Fibroblast of skin of back (primary cell): ENCODE measurements around the gene COL13A1.
A peak's percentile ranks its signal among the peaks of the same experiment; 100 is the strongest.

Experiments used
- DNase-seq: peaks from one replicate; pipeline ENCODE4 v3.0.0-alpha.2; 2013

COL13A1 gene

DNA sequence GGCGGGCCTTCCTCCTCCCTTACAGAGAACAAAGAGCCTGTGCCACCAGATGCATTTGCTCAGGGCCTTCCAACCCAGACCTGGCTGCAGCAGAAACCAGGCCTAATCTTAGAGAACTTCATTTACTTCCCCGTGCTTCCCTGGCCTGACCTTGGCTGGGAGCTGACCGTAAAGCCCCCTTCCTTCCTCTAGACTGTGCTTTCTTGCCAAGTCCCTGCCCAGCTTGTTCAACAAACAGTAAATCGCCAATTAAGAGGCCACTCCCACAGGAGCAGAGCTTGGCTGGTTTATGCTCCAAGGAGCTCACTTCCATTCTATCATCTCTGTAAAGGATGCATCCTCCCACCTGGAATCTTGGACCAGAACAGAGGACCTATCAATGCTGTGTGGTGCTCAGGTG lies 110.9 kb downstream of the COL13A1 start:
- DNase-seq = no peak

DNA sequence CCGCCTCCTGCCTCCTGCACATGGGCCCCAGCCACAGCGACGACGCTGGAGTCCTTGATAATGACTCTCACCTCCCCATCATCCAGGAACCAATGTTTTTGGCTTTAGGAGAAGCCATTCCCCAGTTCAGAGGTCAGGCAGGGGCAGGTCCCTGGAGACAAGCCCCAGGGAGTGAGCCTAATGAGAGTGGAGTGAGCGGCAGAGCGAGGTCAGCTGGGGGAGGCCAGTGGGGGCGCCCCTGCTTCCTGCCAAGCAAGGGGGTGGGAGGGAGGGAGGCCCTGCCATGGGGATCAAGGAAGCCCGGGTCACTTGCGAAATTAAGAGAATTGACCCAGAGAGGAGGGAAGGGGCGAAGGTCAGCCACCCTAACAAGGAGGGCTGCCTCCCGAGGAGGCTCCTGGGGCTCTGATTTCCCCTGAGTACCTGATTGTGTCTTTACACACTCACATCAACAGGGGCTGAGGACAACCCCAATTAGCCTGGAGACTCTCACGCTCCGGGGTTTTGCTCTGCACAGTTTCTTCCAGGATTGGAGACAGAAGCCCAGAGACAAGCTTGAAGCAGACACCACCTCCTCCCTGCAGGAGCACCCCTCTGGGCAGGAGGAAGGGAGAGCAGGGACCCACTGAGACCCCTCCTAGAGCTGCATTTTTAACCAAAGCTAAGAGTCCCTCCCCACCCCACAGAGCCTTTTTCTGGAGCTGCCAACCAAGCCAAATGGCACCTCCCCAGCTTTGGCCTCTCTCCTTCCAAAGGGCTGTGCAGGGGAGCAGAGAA lies 112.1 kb downstream of the COL13A1 start:
- no peak for DNase-seq

DNA sequence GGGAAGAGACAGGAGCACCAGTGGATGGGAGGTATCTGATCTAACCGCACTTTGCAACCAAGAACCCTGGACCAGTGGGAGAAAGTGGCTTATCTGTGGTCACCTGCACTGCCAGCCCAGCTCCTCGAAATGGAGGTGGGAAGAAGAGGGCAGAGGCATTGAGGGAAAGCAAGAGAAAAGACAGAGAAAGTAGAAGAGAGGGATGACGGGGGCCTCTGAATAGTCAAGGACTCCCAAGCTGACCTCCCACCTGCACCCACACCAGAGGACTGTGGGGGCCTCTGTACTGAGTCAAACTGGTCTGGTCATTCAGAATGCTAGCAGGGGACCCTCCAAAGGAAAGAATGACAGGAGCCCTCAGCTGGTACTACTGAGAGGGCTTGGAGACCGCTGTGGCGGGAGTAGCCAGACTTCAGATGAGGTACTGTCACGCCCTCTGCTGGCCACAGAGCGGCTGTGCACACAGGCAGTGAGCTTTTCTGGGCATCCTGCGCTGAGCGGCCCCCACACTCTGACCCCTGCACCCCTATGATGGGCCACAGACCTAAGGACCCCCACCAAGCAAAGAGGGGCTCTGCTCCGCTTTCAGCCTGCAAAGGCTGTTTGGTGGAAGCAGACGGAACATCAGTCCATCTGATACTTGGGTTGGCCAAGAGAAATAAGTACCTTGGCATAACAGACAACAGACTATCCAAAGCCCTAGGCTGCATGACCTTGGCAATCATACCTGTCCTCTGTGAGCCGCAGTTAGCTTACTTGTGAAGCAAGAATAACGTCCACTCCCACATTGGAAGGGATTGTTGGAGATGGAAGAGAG lies 112.9 kb downstream of the COL13A1 start:
- DNase-seq = peak; percentile 58

DNA sequence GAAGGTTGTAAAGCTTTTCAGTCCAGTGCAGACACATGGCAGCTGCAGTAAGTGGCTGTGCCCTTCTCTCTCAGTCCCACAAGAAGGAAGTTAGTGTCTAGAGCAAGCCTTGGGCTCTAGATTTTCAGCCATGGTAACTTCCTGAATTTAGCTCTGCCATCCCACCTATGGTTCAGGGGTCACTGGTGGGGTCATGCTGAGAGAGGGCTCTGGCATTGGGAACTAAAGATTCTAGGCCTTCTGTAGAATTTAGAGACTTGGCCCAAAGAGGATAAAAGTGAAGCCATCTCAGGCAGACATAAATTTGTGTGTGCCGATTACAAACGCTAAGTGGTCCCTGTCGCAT lies 113.5 kb downstream of the COL13A1 start:
- no peak for DNase-seq

DNA sequence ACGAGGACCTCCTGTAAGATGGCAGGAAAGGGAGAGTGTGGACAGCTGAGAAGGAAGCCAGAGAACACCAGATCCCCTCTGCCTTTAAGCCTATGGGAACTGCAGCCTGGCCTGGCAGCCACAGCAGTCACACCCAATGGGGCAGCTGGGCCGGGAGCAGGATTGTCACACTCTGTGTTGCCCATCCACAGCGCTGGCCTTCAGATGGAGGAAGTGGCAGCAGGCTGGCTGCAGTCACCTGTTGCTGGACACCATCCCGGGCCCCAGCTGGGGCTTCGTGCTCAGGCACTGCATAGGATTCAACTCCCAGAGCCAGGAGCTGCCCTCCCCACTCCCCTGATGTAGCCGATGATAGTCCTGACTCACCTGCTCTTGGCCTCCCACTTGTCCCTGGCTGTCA lies 114.4 kb downstream of the COL13A1 start:
- DNase-seq = no peak

DNA sequence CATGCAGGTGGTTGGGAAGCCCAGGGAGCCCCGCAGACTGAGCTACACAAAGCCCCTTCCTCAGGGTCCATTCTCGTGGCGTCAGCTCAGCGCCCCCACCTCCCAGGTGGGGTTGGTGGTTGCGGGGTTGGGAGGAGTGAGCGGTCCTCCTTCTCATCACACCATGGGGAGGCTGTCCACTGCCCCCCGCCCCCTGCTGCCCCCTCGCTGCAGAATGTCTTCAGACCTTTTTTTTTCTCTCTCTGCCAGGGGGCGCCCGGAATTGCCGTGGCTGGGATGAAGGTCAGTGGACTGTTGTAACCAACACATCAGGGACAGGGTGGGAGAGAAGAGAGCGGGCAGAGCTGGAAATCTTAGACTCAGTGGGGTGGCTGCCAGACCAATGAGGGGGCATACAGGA lies 116.3 kb downstream of the COL13A1 start:
- DNase-seq = no peak

DNA sequence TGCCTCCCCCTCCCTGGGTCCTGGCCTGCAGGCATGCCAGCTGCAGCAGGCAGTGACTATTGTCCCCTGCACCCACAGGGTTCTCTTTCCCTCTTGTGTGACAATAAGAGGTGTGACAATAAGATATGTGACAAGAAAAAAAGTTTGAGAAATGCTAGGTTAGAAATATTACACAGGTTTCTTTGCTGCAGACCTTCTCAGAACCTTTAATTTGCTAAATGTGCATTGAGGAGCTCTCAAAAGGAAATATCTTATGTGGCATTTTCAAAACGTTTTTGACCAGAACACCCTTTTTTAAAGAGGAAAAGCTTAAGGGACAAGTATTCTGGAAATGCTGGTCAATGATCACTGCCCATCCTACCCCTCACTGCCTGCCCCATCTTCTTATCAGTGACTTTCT lies 117.5 kb downstream of the COL13A1 start:
- DNase-seq = no peak

DNA sequence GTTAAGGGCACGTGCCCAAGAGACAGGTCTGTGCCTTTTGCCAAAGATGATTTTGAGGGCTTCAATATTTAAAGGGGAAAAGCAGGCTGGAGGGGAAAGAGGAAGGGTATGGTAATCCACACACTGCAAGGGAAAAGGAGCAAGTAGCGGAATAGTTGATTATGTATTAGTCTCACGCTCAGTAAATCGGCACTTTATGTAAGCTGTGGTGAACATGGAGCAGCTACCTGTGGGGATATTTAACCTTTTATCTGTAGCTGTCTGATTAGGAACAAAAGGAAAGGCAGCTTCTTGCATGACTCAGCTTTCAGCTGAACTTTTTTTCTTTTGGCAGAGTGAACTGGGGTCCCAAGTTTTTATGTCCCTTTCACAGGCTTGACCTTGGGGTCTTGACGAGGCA lies 123.4 kb downstream of the COL13A1 start:
- DNase-seq = no peak

DNA sequence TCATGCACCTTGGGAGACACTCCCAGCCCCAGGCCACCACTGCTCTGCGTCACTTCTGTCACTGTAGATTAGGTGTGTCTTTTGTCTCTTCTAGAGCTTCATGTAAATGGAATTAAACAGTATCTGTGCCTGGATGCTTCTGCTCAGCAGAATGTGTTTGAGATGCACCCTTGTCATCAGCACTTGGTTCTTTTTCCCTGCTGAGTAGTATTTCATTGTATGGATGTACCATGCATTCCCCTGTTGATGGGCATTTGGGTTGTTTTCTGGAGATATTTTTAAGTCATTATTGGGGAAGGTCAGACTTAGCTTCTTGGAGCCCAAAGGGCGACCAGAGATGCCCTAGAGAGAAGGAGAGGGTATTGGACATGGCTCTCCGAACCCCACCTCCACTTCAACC lies 126.6 kb downstream of the COL13A1 start:
- DNase-seq = no peak

DNA sequence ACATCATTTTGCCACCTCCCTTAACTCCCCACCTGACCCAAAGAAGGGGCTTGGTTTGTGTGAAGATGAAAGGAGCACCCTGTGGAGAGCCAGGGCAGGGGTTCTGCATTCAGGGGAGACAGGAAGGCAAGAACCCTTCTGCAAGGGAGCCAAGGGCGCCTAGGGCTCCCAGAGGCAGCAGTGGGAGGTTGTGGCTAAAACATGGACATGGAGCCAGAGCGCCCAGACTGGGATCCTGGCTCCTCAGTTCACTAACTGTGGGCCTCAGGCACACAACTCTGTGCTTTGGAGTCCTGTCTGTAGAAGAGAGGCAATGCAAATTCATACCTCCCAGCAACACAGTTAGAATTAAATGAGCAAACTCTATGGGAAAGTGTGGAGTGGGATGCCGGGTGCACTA lies 127.9 kb downstream of the COL13A1 start:
- no peak for DNase-seq

DNA sequence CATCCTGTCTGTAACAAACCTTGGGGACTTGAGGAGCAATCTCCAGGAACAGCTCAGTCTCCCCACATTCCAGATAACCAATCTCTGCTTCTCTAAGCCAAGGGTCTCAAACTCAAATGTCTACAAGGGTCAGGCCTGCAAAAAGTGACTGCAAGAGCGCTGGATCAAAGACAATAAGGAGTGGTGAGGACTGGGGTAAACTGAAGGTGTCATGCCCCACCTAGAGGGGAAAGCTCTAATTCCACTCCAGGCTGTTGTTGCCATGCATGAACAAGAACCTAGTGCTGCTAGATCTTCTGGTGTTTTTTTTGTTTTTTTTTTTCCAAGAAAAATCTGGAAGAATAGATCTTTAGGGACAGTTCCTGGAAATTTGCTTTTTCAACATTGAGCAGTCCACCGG lies 133.1 kb downstream of the COL13A1 start:
- no peak for DNase-seq

DNA sequence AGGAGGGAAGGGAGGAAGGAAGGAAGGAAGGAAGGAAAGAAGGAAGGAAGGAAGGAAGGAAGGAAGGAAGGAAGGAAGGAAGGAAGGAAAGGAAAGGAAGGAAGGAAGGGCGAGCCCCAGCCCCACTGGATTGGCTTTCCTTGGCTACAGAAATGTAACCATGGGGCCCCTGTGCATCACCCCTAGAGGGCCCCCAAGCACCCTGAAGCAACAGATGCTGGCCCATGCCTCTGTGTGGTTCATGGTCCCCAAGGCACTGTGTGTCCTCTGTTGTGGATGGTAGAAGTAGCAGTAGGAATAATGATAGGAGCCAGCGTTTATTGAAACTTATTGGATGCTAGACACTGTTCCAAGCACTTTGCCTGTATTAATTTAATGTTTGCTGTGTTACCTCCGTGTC lies 134.4 kb downstream of the COL13A1 start:
- peak; percentile 6 for DNase-seq

DNA sequence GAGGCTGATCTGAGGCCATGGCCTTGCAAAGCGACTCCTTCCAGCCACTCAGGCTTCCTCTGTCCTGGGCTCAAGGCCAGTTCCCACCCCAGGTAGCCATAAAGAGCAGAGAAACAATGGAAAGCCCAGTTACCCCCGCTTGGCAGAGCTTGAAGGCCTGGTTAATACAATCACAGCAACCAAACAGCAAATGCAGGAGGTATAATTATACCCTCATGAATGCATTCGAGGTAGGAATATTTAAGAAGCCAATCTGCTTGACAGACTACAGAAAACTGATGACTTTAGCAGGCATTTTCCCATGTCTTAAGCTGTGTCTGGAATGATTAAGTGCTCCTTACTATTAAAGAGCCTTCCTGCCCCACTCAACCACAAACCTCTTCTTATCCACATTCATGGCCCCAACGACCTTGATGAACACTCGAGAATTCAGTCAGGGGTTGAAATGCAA lies 136.9 kb downstream of the COL13A1 start:
- no peak for DNase-seq

DNA sequence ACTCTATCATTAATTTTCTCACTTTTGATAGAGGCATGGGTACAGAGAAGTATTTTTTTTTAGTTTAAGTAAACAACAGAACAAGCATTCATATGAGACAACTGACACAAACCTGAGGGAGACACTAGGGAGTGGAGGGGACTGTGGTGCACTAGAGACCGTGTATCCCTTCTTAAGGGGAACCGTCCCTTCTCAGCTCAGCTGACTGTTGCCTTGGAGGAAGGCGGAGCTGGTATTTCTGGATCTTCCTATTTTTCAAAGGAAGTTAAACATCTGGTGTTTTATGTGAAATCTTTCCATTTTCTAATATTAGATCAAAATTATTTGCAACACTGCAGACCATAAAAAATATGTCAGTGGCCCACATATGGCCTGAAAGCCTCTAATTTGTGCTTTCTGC lies 137.4 kb downstream of the COL13A1 start:
- no peak for DNase-seq

DNA sequence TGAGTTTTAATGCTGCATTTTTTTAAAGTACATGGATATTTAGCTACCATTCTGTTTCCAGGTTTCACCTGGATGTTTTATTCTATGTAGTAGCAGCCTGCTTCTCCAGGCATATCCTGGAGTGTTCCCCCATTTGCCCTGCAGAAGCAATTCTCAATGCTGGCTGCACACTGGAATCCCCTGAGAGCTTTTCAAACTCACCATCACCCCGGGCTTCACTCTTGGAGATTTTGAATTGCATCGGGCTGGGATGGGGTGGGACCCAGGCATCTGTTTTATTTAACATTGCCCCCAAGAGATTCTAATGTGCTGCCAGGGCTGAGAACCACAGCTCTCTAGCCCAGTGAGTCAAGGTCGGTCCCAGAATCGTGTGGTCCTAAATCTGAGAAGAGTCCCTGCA lies 137.8 kb downstream of the COL13A1 start:
- DNase-seq = no peak

DNA sequence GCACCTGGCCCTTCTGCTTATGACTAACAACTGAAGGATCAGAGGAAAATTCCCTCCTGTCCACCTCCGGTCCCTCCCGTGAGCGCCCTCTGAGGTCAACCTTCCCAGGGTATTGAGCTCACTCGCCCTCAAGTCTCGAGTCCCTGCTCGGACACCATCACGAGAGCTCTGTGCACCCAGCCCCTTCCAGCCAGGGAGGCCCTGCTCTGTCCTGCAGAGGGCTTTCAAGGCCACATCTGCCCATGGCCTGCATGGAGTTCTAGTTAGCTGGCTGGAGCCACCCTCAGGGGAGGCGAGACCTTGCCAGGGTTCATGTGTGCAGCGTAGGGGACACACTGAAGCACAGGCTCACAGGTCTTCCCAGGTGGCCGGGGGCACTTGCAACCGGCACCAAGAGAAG lies 140.0 kb downstream of the COL13A1 start:
- DNase-seq = no peak

DNA sequence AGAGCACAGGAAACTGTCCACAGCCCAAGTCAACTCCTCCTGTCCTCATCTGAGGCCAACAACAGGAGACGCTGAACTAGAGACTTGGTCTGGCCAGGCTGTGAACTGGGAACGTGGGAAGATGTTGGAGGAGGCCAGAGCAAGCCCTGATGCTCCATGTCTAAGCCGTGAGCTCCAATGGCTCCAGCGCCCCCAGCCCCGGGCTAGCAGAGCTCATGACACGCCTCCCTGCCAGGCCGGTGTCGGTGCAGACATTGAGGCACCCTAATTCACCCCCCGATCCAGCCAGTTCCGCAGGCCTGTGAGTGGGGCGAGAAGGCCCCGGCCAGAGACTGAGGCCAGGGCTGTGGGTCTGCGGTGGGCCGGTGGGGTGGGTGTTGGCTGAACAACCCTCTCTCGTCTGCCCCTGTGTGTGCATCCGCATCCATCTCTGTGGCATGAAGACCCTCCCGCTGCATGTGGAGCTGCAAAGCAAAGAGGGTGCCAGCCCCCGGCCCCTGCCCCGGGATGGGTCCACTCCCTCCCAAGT lies 141.7 kb downstream of the COL13A1 start:
- no peak for DNase-seq

DNA sequence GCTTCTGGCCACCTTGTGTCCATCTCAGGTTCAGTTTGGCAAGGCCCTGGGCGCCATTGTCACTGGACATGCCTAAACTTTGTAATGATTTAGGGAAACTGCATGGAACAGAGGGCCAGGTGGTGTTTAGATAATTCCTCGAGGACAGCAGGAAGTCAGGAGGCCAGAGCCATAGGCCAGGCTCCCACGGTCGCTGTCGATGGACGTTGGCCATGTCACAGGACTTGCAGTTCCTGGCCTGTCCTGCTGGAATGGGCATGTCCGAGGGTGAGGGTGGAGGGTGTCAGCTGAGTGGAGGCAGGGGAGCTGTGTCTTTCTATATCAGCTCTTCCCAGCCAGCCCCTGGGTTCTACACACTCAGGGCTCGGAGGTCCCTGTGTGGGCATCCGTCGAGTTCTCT lies 143.1 kb downstream of the COL13A1 start:
- DNase-seq = no peak

DNA sequence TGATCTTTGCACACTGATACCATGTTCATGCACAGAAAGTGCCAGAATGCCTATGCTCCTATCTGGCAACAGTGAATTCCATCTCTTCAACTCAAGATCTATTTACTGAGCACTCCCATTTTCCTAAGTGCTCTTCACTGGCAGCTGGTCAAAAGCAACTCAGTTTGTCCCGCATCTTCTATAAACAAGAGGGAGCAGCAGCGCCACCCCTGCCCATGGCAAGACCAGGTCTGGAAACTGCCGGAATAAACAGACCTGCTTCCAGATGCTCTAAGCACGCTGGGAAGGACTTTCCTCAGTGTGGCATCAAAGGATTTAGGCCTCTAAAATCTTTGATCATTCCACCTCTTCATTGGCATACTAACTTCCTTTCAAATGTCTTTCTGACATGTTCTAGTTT lies 146.6 kb downstream of the COL13A1 start:
- no peak for DNase-seq

DNA sequence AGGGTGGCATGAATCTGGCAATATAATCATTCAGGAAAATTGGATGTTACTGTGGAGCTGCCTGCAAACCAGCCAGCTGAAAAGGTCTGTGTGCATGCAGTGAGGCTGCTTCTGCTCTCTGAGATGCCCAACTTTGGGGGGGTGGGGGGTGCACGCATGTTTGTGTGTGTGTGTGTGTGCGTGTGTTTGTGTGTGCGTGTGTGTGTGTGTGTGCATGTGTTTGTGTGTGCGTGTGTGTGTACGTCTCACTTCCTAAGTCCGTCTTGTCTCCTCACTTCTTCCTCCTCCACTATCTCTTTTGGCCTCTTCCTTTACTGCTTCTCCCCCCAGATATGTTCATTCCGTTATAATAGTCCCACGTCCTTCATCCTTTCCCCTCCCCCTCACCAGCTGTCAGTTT lies 148.1 kb downstream of the COL13A1 start:
- DNase-seq = no peak

DNA sequence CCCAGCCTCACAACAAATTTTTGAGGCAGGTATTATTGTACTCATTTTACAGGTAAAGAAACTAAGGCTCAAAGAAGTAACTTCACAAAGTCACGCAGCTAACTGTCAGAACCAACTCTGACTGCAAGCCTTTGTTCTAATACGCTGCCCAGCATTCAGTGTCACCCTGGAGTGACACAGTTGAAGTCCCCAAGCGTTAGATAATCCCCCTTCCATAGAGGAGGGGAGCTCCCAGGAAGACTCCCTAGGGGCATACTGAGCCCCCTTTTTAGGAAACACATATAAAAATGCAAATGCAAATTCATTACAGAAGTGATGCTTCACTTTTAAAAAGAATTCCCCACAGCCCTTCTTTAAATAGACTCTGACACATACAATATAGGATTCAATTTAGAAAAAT lies 150.0 kb downstream of the COL13A1 start:
- no peak for DNase-seq

DNA sequence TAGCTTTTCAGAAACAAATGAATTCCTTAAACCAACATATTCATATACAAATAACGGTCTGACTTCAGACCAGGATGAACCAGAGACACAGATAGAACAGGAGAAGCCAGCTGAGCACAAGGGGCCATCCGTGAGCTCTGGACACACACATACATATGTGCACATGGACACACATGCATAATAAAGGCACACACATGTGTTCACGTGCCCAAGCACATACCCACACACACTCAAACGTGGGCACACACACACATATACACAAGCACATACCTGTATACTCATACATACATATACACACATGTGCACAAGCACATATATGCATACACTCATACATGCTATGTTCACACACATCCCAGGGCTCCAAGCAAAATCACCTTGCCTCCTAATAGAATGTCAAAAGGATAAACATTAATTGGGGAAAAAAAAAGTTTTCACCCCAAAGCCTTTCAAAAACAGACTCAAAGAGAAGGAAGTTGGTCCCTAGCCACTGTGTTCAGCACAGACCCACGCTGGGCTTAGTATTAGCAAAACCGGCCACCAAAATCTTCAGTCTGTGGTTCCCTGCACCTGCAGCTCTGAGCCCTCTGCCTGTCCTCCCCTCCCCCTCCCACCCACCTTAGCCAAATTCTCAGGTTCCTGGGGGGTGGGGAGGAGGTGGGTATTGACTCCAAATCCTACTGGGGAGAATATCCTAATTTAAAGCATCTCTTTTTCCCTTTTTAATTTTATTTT lies 150.5 kb downstream of the COL13A1 start:
- no peak for DNase-seq

DNA sequence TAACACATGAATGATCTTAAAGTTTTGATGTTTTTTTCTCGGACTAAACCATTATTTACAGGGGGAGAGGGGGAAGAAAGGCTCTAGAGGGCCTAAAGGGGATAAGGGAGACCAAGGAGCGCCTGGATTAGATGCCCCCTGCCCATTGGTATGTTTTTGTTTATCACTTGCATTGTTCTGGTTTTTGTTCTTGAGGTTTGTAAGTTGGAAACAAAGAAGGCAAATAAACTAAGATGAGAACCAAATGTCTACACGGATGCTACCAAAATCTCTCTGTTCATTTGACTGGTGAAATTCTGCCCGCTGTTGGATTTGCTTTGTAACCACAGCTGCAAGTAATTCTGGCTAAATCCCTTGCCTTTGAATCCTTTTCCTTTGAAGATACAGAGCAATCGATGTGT lies 151.1 kb downstream of the COL13A1 start:
- DNase-seq = no peak
